Activated CD8-positive, alpha-beta memory T cell treated with anti-CD3 and anti-CD28 coated beads, Interleukin-2, amount 10 ng/mL, durations not matched to agents 7 days and 5 days (primary cell): Measurements from ENCODE around the gene IRGQ. TPM values are rescaled to one million over a fixed set of nuclear protein-coding genes. Genes with fewer than 3 reads are reported as not detected.

Experiments used
- ATAC-seq: fragments of 150-1000 bp; cut with Tn5 transposase; one replicate; pipeline ENCODE4 v1.10.0; 2021; ENCODE audit warnings: moderate library complexity
- CTCF ChIA-PET: fragments of 350-600 bp; sonication (Branson Sonifier 250); formaldehyde crosslinking; loops from one replicate; lab custom pipeline; 2021; ENCODE audit warnings: antibody characterized with exemption; lab: Charles Lee
- DNase-seq: peaks from one replicate; pipeline ENCODE4 v3.0.0-alpha.2; 2020
- H3K27ac Mint-ChIP-seq: one replicate; pipeline ENCODE4 v1.8.0; 2021; ENCODE audit warnings: mild to moderate bottlenecking, mixed read lengths
- H3K27me3 Mint-ChIP-seq: one replicate; pipeline ENCODE4 v1.8.0; 2021; ENCODE audit warnings: mixed read lengths
- H3K36me3 Mint-ChIP-seq: one replicate; pipeline ENCODE4 v1.8.0; 2021; ENCODE audit warnings: mild to moderate bottlenecking, mixed read lengths
- H3K4me1 Mint-ChIP-seq: one replicate; pipeline ENCODE4 v1.8.0; 2021; ENCODE audit warnings: mixed read lengths
- H3K4me3 Mint-ChIP-seq: one replicate; pipeline ENCODE4 v1.8.0; 2021; ENCODE audit warnings: mild to moderate bottlenecking, moderate library complexity, mixed read lengths
- H3K9me3 Mint-ChIP-seq: one replicate; pipeline ENCODE4 v1.8.0; 2022; ENCODE audit warnings: low read depth, mixed read lengths
- total RNA-seq, 2 experiments: library from RNA; stranded (reverse); gene quantifications; one replicate each; pipeline ENCODE4 v1.2.3, GENCODE V29; 2021

The IRGQ gene
- total RNA-seq, 2 experiments from 2014 or later = 12.9 to 23.0 TPM

- CTCF ChIA-PET = no interaction called here
- ATAC-seq (no peak), DNase-seq (no peak)
- H3K9me3 Mint-ChIP-seq = no peaks in the 10 kb centered on the region
- H3K4me3 Mint-ChIP-seq = no peak overlapping the region
- no peaks in the 10 kb centered on the region for H3K36me3 Mint-ChIP-seq
- H3K4me1 Mint-ChIP-seq = peaks cover 4% of the 10 kb centered on the region
- no peak overlapping the region for H3K27ac Mint-ChIP-seq
- H3K27me3 Mint-ChIP-seq = peaks cover 39% of the 10 kb centered on the region
Observed at GRCh38 chr19:43634872-43635560, 39.1 kb upstream of the IRGQ start.

- peaks cover 3% of the 10 kb centered on the region for H3K4me1 Mint-ChIP-seq
- peaks cover 37% of the 10 kb centered on the region for H3K27me3 Mint-ChIP-seq
- ATAC-seq = no peak
- DNase-seq = no peak
- H3K4me3 Mint-ChIP-seq = no peak overlapping the region
- CTCF ChIA-PET = interaction anchor here (1.4 kb wide), 1 partner anchor 17 kb away, joined by 5 read pairs; no protein-coding TSS in a partner anchor
- no peak overlapping the region for H3K27ac Mint-ChIP-seq
- no peaks in the 10 kb centered on the region for H3K9me3 Mint-ChIP-seq
- H3K36me3 Mint-ChIP-seq = no peaks in the 10 kb centered on the region
Observed at GRCh38 chr19:43634506-43634871, 38.6 kb upstream of the IRGQ start.

DNA sequence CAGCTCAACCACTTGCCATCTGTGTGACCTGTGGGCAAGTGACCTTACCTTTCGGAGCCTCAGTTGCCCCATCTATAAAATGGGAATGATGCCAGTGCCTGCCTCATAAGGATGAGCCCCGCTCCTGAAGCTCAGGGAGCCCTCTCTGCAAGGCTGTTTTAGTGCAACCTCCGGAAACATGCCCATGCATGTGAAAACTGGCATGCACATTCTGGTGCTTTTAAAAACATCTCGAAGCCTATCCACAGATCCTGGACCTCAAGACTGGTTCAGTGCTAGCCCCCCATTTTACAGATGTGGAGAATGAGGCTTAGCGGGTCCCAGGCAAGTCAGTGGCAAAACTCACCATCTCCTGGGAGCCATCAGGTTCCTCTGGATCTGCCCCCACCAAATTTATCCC, 38.1 kb upstream of the IRGQ start:
- Mint-ChIP-seq H3K4me3 (no peak overlapping the region), H3K4me1 (peaks cover under 1% of the 10 kb centered on the region), H3K36me3 (no peaks in the 10 kb centered on the region), H3K9me3 (no peaks in the 10 kb centered on the region), H3K27me3 (peaks cover 36% of the 10 kb centered on the region), H3K27ac (no peak overlapping the region)
- DNase-seq (no peak), ATAC-seq (no peak)
- CTCF ChIA-PET = interaction anchor here (1.4 kb wide), 1 partner anchor 18 kb away, joined by 5 read pairs; no protein-coding TSS in a partner anchor

DNA sequence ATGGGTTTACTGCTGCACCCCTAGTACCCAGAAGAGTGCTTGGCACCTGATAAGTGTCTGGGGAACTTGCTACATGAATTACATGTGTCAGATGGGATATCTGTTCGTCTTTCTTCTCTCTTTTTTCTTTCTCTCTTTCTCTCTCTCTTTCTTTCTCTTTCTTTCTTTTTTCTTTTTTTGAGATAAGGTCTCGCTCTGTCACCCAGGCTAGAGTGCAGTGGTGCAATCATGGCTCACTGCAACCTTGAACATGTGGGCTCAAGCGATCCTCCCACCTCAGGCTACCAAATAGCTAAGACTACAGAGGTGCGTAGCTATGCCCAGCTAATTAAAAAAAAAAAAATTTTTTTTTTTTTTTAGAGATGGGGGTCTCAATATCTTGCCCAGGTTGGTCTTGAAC, 37.6 kb upstream of the IRGQ start:
- ATAC-seq (no peak), DNase-seq (no peak)
- H3K27ac Mint-ChIP-seq = no peak overlapping the region
- H3K9me3 Mint-ChIP-seq = no peaks in the 10 kb centered on the region
- H3K36me3 Mint-ChIP-seq = no peaks in the 10 kb centered on the region
- no peak overlapping the region for H3K4me3 Mint-ChIP-seq
- CTCF ChIA-PET = interaction anchor here (1.4 kb wide), 1 partner anchor 18 kb away, joined by 5 read pairs; no protein-coding TSS in a partner anchor
- peaks cover 30% of the 10 kb centered on the region for H3K27me3 Mint-ChIP-seq
- H3K4me1 Mint-ChIP-seq = no peaks in the 10 kb centered on the region

DNA sequence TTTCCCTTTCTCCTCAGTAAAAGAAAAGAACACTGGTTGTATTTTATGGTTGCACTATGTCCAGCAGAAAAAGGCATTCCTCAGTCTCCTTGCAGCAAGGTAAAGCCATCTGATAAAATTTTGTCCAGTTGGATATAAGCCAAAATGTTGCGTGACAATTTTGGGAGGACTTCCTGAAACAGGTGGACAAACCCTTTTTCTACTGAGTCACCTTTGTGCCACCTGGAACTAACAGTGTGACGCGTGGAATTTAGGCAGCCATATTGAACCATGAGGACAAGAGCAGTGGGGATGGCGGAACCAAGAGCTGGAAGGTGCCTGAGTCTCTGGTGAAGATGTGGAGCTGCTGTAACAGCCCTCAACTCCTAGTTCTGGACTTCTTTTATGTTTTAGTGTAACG, 35.6 kb upstream of the IRGQ start:
- ATAC-seq (no peak), DNase-seq (no peak)
- H3K4me3 Mint-ChIP-seq = no peak overlapping the region
- CTCF ChIA-PET = no interaction called here
- H3K9me3 Mint-ChIP-seq = no peaks in the 10 kb centered on the region
- H3K27ac Mint-ChIP-seq = no peak overlapping the region
- H3K27me3 Mint-ChIP-seq = peaks cover 17% of the 10 kb centered on the region
- no peaks in the 10 kb centered on the region for H3K4me1 Mint-ChIP-seq
- H3K36me3 Mint-ChIP-seq = no peaks in the 10 kb centered on the region

DNA sequence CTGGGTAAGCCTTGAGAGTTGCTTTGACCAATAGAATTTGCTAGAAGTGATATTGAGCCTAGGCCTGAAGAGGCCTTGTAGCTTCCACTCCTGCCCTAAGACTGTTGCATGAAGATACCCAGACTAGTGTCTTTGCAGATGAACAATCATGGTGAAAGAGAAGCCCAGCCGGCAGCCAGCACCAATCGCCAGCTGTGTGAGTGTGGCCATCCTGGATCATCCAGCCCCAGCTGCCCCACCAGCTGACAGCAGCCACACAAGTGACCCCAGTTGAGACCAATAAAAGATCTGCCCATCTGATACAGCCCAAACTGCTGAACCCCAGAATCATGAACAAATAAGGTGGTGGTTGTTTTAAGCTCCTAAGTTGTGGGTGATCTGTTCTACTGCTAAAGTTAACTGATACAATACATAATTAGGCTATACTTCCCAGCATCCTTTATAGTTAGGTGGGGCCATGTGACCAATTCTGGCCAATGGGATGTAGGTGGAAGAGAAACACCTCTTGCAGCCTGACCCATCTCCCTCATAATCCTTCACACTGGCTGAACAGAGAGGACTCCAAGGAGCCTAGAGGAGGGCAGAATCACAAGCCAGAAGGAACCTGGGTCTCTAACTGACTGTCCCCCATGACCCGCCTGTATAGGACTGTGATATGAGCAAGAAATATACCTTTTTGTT, 32.9 kb upstream of the IRGQ start:
- CTCF ChIA-PET = no interaction called here
- DNase-seq (no peak), ATAC-seq (no peak)
- peaks cover 17% of the 10 kb centered on the region for H3K27me3 Mint-ChIP-seq
- no peaks in the 10 kb centered on the region for H3K36me3 Mint-ChIP-seq
- no peak overlapping the region for H3K27ac Mint-ChIP-seq
- no peaks in the 10 kb centered on the region for H3K9me3 Mint-ChIP-seq
- H3K4me3 Mint-ChIP-seq = no peak overlapping the region
- H3K4me1 Mint-ChIP-seq = peaks cover 12% of the 10 kb centered on the region

DNA sequence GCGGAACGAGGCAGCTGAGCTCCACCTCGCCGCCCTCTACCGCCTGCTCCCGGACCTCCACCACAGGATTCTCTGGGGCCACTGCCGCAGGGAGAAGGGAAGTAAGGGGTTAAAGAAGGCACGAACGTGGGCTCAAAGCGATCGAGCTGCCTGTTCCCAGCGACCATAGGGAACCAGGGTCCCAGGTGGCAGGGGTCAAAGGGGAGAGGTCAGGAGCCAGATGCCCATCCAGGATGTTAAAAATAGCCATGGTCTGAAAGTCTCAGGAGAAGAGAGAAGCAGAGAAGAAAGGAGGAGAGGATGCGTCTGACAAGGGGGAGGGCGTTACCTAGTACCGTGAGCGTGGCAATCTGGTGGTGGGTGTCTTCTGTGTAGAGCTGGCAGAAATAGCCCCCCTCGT, 30.9 kb upstream of the IRGQ start:
- ATAC-seq = no peak
- Mint-ChIP-seq H3K4me3 (no peak overlapping the region), H3K36me3 (no peaks in the 10 kb centered on the region), H3K27me3 (peaks cover 4% of the 10 kb centered on the region), H3K9me3 (no peaks in the 10 kb centered on the region), H3K27ac (no peak overlapping the region), H3K4me1 (peaks cover 12% of the 10 kb centered on the region)
- no peak for DNase-seq
- CTCF ChIA-PET = interaction anchor here (1.3 to 2.4 kb wide), 2 partner anchors 25 to 72 kb away, joined by 3 to 6 read pairs; no protein-coding TSS in a partner anchor

DNA sequence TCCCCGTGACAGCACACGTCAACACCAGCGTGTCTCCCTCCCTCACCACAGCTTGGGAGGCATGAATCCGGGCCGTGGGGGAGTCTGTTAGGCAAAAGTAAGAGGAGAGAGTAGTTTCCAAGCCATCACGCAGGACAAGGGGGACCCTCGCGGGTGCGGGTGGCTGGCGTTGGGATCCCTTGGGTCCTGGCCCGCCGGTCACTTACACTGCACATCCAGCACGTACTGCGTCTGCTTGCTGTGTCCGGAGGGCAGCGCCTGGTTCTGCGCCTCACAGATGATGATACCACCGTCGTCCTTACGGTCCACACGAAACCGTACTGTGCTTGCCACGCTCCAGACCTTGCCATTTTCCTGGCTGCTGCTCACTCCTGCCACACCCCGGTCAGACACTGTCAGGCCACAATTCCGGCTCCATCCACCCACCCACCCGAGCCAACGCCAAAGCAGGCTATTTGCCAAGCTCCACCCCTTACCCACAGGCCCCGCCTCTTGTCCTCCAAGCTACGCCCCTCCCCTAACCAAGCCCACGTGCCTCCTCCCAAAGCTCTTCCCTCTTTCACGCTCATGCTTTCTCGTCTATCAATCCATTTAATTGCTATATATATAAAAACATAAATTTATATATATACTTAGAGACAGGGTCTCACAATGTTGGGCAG, 30.1 kb upstream of the IRGQ start:
- Mint-ChIP-seq H3K27ac (no peak overlapping the region), H3K4me1 (peaks cover 16% of the 10 kb centered on the region), H3K4me3 (no peak overlapping the region), H3K27me3 (peaks cover 4% of the 10 kb centered on the region), H3K36me3 (no peaks in the 10 kb centered on the region), H3K9me3 (no peaks in the 10 kb centered on the region)
- CTCF ChIA-PET = interaction anchor here (0.9 to 2.4 kb wide), 3 partner anchors 25 to 183 kb away, joined by 3 to 6 read pairs (median 3); no protein-coding TSS in a partner anchor
- no peak for ATAC-seq
- DNase-seq = no peak

DNA sequence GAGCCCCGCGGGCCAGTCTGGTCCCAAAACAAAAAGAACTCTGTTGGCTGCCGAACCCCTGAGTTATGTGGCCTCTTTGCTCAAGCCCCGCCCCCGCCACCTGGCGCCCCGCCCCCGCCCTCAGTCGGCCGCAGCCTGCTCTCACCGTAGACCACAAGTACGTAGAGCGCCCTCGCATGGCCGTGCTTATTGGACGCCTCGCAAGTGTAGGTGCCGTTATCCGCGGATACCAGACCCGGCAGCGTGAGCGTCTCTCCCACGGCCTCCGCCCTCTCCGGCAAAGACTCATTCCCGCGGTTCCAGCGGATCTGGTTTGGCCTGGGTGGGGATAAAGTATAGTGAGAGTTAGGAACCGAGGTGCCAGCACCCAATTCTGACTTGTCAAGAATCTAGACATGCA, 29.0 kb upstream of the IRGQ start:
- H3K9me3 Mint-ChIP-seq = no peaks in the 10 kb centered on the region
- peak; percentile 91 for DNase-seq
- peak; percentile 84 for ATAC-seq
- peaks cover 25% of the 10 kb centered on the region for H3K4me1 Mint-ChIP-seq
- CTCF ChIA-PET = interaction anchor here (0.6 to 1.5 kb wide), 4 partner anchors 31 to 185 kb away, joined by 3 to 5 read pairs (median 4); partner anchors contain the start of gene PLAUR
- peaks cover 4% of the 10 kb centered on the region for H3K27me3 Mint-ChIP-seq
- no peak overlapping the region for H3K27ac Mint-ChIP-seq
- no peak overlapping the region for H3K4me3 Mint-ChIP-seq
- no peaks in the 10 kb centered on the region for H3K36me3 Mint-ChIP-seq

DNA sequence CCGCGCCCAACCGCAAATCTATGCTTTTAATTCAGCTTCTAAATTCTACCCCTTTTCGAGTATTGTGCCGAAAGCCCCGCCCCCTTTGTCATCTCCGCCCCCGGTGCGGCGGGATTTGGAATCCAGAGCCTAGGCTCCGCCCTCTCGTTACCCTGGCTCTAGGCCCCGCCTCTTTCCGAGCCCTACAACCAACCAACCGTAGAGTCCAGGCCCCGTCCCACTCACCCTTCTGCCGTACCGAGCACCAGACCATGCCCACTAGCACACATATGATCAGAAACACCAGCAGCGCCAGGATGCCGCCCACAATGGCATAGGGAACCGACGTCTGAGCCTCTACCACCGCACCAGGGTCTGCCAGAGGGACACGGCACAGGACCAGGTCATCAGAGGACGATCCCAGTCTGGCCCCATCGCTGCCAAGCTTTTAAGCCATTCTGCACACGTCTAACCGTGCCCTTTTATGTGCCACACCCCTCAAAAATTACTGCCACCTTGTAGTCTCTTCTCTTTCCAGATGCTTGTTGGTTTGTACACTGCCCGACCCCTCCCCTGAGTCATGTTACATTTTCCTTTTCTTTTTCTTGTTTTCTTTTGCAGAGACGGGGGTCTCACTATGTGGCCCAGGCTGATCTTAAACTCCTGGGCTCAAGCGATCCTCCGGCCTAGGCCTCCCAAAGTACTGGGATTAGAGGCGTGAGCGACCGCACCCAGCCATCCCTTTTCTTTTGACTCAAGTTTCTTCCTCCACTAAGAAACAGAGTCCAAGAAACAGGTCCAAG, 28.1 kb upstream of the IRGQ start:
- peaks cover 4% of the 10 kb centered on the region for H3K27me3 Mint-ChIP-seq
- DNase-seq (no peak), ATAC-seq (no peak)
- H3K27ac Mint-ChIP-seq = no peak overlapping the region
- no peak overlapping the region for H3K4me3 Mint-ChIP-seq
- H3K4me1 Mint-ChIP-seq = peaks cover 25% of the 10 kb centered on the region
- no peaks in the 10 kb centered on the region for H3K36me3 Mint-ChIP-seq
- no peaks in the 10 kb centered on the region for H3K9me3 Mint-ChIP-seq
- CTCF ChIA-PET = interaction anchor here (1.1 to 1.5 kb wide), 3 partner anchors 30 to 69 kb away, joined by 3 to 5 read pairs (median 4); no protein-coding TSS in a partner anchor

- ATAC-seq = no peak
- CTCF ChIA-PET = interaction anchor here (1.1 kb wide), 1 partner anchor 46 kb away, joined by 3 read pairs; no protein-coding TSS in a partner anchor
- DNase-seq = no peak
- Mint-ChIP-seq H3K4me1 (peaks cover 31% of the 10 kb centered on the region), H3K36me3 (no peaks in the 10 kb centered on the region), H3K9me3 (no peaks in the 10 kb centered on the region), H3K27me3 (peaks cover 4% of the 10 kb centered on the region), H3K4me3 (no peak overlapping the region), H3K27ac (no peak overlapping the region)
Observed at GRCh38 chr19:43622956-43623355, 27.0 kb upstream of the IRGQ start.

- CTCF ChIA-PET = interaction anchor here (0.9 kb wide), 1 partner anchor 67 kb away, joined by 3 read pairs; no protein-coding TSS in a partner anchor
- Mint-ChIP-seq H3K27me3 (peaks cover 4% of the 10 kb centered on the region), H3K36me3 (no peaks in the 10 kb centered on the region), H3K4me3 (no peak overlapping the region), H3K9me3 (no peaks in the 10 kb centered on the region), H3K27ac (peak overlapping the region; percentile 20), H3K4me1 (peaks cover 31% of the 10 kb centered on the region)
- no peak for ATAC-seq
- no peak for DNase-seq
Observed at GRCh38 chr19:43622070-43622469, 26.1 kb upstream of the IRGQ start.
